Measurements from ENCODE around the gene EPS8L2. TPM values are rescaled to one million over a fixed set of nuclear protein-coding genes. Genes with fewer than 3 reads are reported as not detected.

The EPS8L2 gene
- total and polyA plus RNA-seq, 2 of the 13 experiments (the other 11 are each of a cell fraction or from before 2014, with no cell fraction given): 89.3 to 416 TPM

GRCh38 chr11:706957-707816, 1.2 kb downstream of the EPS8L2 start (continued):
- TF ChIP-seq, protein P1, sequence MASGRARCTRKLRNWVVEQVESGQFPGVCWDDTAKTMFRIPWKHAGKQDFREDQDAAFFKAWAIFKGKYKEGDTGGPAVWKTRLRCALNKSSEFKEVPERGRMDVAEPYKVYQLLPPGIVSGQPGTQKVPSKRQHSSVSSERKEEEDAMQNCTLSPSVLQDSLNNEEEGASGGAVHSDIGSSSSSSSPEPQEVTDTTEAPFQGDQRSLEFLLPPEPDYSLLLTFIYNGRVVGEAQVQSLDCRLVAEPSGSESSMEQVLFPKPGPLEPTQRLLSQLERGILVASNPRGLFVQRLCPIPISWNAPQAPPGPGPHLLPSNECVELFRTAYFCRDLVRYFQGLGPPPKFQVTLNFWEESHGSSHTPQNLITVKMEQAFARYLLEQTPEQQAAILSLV (CRISPR knock-in tag; IDR thresholded peaks at IDR 0.05; ENCODE audit: borderline replicate concordance): peak; percentile 71; the same call in 1 of the 2 replicates
- TF ChIP-seq ZFP82 (CRISPR knock-in tag; IDR thresholded peaks at IDR 0.05; ENCODE audit: borderline replicate concordance) (peak; percentile 39; the same call in 1 of the 2 replicates), KLF9 (CRISPR knock-in tag; IDR thresholded peaks at IDR 0.05; ENCODE audit: low read depth) (no peak), RORA (CRISPR knock-in tag; IDR thresholded peaks at IDR 0.05) (no peak), SOX6 (IDR thresholded peaks at IDR 0.05) (no peak), SOX6 (CRISPR knock-in tag; IDR thresholded peaks at IDR 0.05) (peak; percentile 83), STAT5B (CRISPR knock-in tag; IDR thresholded peaks at IDR 0.05) (no peak), ZNF280D (CRISPR knock-in tag; IDR thresholded peaks at IDR 0.05) (peak; percentile 46), ZNF260 (CRISPR knock-in tag; IDR thresholded peaks at IDR 0.05; ENCODE audit: borderline replicate concordance, low read depth) (no peak), NCOR1 (IDR thresholded peaks at IDR 0.05; ENCODE audit: borderline replicate concordance, low read length) (peak; percentile 98), REXO4 (CRISPR knock-in tag; IDR thresholded peaks at IDR 0.05; ENCODE audit: borderline replicate concordance) (no peak), KDM5B (CRISPR knock-in tag; IDR thresholded peaks at IDR 0.05; ENCODE audit: borderline replicate concordance) (peak; percentile 90), ZSCAN31 (CRISPR knock-in tag; IDR thresholded peaks at IDR 0.05; ENCODE audit: low read depth) (peak; percentile 52; the same call in 1 of the 2 replicates), ZNF782 (CRISPR knock-in tag; IDR thresholded peaks at IDR 0.05; ENCODE audit: borderline replicate concordance) (no peak; the same call in 1 of the 2 replicates), MTF2 (CRISPR knock-in tag; IDR thresholded peaks at IDR 0.05; ENCODE audit: borderline replicate concordance) (peak; percentile 67; the same call in 1 of the 2 replicates), HNF4G (IDR thresholded peaks at IDR 0.05; ENCODE audit: borderline replicate concordance, low read depth, low read length) (peak; percentile 97), HNF4G (CRISPR knock-in tag; IDR thresholded peaks at IDR 0.05; ENCODE audit: borderline replicate concordance, low read depth) (peak; percentile 99), ETS1 (CRISPR knock-in tag; IDR thresholded peaks at IDR 0.05) (no peak), POLR2A (IDR thresholded peaks at IDR 0.05; ENCODE audit: insufficient read depth in 1 of 2, low read depth in 2 of 2, low read length in 2 of 2) (no peak)
- TF ChIP-seq, protein P2, sequence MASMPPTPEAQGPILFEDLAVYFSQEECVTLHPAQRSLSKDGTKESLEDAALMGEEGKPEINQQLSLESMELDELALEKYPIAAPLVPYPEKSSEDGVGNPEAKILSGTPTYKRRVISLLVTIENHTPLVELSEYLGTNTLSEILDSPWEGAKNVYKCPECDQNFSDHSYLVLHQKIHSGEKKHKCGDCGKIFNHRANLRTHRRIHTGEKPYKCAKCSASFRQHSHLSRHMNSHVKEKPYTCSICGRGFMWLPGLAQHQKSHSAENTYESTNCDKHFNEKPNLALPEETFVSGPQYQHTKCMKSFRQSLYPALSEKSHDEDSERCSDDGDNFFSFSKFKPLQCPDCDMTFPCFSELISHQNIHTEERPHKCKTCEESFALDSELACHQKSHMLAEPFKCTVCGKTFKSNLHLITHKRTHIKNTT (CRISPR knock-in tag; IDR thresholded peaks at IDR 0.05): no peak
- TF ChIP-seq, protein P3, sequence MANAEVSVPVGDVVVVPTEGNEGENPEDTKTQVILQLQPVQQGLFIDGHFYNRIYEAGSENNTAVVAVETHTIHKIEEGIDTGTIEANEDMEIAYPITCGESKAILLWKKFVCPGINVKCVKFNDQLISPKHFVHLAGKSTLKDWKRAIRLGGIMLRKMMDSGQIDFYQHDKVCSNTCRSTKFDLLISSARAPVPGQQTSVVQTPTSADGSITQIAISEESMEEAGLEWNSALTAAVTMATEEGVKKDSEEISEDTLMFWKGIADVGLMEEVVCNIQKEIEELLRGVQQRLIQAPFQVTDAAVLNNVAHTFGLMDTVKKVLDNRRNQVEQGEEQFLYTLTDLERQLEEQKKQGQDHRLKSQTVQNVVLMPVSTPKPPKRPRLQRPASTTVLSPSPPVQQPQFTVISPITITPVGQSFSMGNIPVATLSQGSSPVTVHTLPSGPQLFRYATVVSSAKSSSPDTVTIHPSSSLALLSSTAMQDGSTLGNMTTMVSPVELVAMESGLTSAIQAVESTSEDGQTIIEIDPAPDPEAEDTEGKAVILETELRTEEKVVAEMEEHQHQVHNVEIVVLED (CRISPR knock-in tag; IDR thresholded peaks at IDR 0.05; ENCODE audit: borderline replicate concordance): no peak; the same call in 1 of the 2 replicates

Measured in HepG2 (cell line).